IPS-NIHi7 (cell line): Measurements from ENCODE around the gene PIP4K2C.
"Not testable (repeated sequence)": the region's sequence is repeated elsewhere in the genome, so short reads cannot be mapped to it uniquely, and the experiment has no call there.

Experiments used
- DNase-seq: peaks from one replicate; pipeline ENCODE4 v3.0.0; 2012; ENCODE audit warnings: mixed read lengths; ENCODE audit errors: extremely low spot score

PIP4K2C gene

GRCh38 chr12:57636731-57637130 is 45.7 kb downstream of the PIP4K2C start:
- not testable (repeated sequence) for DNase-seq

GRCh38 chr12:57637364-57637763 is 46.4 kb downstream of the PIP4K2C start:
- DNase-seq = no peak

- DNase-seq = no peak
Measured at GRCh38 chr12:57638096-57638495, 47.1 kb downstream of the PIP4K2C start.

- DNase-seq = no peak
Measured at GRCh38 chr12:57640175-57641042, 49.4 kb downstream of the PIP4K2C start.

GRCh38 chr12:57641699-57642442 is 50.9 kb downstream of the PIP4K2C start:
- no peak for DNase-seq

- DNase-seq = not testable (repeated sequence)
Measured at GRCh38 chr12:57645990-57646658, 55.1 kb downstream of the PIP4K2C start.

- not testable (repeated sequence) for DNase-seq
Measured at GRCh38 chr12:57646659-57647049, 55.7 kb downstream of the PIP4K2C start.
